NCI-H526 treated with DMSO at 0.1 percent for 48 hours (cell line): Measurements from ENCODE around the gene NRXN2.
"Not testable (repeated sequence)": the region's sequence is repeated elsewhere in the genome, so short reads cannot be mapped to it uniquely, and the experiment has no call there.

Experiments used
- DNase-seq: peaks from one replicate; lab custom pipeline; 2025; lab: John Stamatoyannopoulos, UW

NRXN2 gene

DNA sequence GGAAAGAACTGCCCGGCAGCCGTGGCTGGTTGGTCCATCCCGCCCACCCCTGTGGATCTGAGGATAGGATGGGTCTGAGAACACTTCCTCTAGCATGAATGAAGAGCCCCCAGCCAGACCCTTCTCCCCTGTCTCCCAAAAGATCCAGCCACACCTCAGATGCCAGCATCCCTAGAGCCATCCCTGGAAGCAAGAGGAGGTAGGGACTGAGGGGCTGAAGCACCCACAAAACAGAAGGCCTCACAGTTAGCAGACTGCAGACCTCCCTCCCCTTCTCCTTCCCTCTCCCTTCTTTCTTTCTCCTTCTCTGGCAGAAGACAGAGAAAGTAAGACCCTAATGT, 1.7 kb downstream of the NRXN2 start:
- DNase-seq = no peak

- DNase-seq = no peak
Measured at GRCh38 chr11:64720640-64721358, 2.2 kb downstream of the NRXN2 start.

DNA sequence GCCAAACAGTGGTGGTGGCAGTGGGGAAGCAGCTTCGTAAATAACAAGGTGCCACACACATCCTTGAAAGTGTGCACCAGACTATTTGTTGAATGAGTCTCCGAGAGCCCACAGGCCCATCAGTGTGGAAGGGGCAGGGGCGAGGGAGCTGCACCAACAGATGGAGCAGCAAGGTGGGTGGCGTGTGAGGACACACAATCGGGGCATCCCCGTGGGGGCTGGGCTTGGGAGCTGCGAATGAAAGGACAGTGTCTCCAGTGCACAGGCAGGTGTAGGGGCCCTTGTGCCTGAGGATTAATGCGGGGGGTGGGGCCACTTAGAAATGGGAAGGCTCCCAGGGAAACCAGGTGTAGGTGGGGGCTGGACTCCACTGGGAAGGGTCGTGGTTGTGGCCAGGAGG, 2.8 kb downstream of the NRXN2 start:
- DNase-seq = no peak

DNA sequence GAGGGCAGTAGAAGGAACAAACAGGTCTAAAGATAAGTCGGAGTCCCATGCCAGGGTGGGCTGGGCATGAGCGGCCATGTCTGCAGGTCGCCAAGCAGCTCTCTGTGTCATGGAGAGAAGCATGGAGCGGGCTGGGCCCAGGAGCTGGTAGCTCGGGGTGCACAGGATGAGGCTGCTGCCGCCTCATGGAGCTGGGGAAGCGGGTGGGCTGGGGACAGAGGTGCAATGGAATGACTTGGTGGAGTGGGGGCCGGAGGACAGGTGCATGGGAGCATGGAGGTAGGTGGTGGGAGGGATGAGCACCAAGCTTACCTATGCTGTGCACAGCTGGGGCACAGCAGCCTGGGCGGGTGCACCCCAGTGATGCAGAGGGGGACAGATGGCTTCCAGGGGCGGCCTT, 3.6 kb downstream of the NRXN2 start:
- DNase-seq = no peak

- DNase-seq = no peak
Measured at GRCh38 chr11:64718780-64719124, 4.2 kb downstream of the NRXN2 start.

- no peak for DNase-seq
Measured at GRCh38 chr11:64718084-64718779, 4.8 kb downstream of the NRXN2 start.

- no peak for DNase-seq
Measured at GRCh38 chr11:64717268-64717578, 5.8 kb downstream of the NRXN2 start.

- no peak for DNase-seq
Measured at GRCh38 chr11:64716473-64717267, 6.3 kb downstream of the NRXN2 start.

DNA sequence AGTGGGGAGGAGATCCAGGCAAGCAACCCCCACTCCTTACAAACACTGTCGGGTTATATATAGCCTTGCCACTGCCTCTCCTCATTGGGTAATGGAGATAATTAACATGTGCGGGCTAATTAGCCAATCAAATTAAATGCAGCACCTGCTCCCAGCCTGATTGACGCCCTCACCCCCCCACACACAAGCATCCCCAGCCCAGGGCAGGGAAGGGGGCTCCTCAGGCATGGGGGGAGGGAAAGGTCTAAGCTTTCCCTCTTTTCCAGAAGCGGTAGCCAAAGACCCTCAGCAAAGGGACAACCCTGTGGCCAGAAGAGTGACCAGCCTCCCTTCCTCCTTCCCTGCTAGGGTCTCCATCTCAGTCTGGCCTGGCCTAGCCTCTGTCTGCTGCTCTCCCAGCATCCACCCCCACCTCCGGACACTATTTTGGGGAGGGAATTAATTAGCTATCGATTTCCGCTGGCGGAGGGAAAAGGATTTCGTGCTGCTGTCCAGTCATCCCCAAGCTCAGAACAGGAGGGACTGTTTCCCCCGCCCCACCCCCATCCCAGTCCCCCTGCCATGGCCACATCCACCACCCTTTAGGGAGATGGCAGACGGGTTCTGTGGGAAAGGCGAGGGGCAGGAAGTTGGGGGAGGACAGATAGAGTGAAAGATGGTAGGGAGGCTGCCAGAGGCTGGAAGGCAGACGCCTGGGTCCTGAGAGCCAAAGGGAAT, 7.1 kb downstream of the NRXN2 start:
- DNase-seq = no peak

GRCh38 chr11:64715110-64715509, 7.9 kb downstream of the NRXN2 start:
- DNase-seq = no peak

DNA sequence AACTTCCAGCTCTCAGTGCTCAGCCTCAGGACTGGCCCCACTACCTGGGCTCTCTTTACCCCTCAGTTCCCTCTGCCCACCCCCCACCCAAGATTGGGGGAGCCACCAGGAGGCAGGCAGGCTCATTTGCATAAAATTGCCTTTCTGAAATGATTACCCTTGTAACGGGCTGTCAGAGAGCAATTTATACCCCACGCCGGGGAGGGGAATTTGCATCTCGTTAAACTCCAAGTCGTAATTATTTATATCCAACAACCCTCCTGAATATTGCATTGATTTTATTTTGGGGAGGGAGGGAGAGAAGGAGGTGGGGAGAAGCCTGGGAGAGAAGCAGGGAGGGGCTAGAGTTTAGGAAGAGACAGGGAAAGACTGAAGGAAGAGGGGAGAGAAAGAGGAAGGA, 8.3 kb downstream of the NRXN2 start:
- peak; percentile 78 for DNase-seq

- no peak for DNase-seq
Measured at GRCh38 chr11:64713781-64714363, 9.1 kb downstream of the NRXN2 start.

DNA sequence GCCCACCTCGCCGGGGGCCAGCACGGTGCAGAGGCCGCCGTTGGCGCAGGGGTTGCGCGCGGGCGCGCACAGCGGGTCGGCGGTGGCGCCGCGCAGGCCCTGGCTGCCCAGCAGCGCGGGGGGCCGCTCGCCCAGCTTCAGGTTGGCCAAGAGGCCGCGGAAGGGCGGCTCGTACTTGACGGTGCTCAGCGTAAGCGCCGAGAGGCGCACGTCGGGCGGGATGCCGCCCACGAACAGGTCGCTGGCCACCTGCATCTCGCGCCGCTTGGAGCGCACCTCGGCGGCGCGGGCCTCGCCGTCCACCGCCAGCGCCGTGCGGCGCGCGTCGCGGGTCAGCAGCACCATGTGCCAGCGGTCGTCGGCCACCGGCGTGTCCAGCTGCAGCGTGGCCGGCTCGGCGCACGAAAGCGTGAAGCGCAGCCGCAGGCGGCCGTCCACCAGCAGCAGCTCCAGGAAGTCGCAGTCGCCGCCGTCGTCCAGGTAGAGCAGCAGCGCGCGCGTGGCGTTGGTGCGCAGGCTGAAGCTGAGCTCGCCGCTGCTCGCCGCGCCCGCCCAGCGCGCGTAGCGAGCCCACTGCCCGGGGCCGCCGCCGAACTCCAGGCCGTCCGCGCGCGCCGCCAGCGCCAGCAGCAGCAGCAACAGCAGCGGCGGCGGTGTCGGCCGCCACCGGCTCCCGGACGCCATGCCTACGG, 9.8 kb downstream of the NRXN2 start:
- no peak for DNase-seq

GRCh38 chr11:64712430-64713015, 10.5 kb downstream of the NRXN2 start:
- no peak for DNase-seq

DNA sequence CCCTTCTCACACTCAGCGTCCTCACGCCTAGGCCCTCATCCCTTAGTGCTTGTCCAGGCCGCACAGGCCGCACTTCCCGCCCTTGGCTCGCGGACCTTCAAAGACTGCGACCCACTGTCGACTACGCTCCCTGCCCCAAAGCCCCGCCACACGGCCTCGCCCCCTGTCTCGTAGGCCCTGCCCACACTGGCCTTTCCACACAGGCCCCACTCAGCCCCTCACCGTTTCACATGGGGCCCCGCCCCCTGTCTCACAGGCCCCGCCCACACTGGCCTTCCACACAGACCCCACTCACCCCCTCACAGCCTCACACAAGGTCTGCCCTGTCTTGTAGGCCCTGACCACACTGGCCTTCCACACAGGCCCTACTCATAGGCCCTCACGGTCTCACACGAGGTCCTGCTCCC, 11.0 kb downstream of the NRXN2 start:
- no peak for DNase-seq

DNA sequence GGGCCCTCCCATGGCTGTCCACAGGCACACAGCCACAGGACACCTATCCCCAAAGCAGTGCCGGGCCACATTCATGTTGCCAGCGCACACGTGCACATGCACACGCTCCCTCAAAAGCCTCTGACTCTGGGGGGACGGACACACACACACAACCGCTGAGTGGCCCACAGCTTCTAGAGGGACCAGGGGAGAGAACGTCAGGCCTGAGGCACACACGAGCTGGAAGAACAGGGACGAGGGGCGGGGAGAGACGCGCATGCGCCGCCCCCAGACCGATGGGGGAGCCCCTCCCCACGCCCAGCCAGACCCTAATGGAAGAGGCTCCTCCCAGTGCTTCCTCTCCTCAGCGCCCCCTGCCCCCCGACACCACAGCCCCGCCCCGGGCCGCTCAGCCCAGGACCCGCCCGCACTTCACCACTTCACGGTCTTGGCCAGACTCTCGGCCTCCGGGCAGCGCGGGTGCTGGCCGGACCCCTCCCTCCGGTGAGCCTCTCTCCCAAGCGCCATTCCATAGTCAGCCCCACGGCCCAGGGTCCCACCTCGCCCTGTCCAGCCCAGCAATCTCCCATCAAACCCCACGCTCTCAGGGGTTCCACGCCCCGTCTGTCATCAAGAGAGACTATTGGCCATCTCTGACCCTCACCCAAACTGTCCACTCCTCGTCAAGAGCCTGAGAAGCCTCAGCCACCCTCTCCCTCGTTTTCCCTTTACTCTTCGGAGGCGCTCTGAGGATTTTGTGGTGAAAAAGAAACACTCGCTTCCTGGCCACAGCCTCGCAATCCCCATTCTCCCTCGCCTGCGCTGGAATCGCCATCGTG, 11.7 kb downstream of the NRXN2 start:
- DNase-seq = no peak

DNA sequence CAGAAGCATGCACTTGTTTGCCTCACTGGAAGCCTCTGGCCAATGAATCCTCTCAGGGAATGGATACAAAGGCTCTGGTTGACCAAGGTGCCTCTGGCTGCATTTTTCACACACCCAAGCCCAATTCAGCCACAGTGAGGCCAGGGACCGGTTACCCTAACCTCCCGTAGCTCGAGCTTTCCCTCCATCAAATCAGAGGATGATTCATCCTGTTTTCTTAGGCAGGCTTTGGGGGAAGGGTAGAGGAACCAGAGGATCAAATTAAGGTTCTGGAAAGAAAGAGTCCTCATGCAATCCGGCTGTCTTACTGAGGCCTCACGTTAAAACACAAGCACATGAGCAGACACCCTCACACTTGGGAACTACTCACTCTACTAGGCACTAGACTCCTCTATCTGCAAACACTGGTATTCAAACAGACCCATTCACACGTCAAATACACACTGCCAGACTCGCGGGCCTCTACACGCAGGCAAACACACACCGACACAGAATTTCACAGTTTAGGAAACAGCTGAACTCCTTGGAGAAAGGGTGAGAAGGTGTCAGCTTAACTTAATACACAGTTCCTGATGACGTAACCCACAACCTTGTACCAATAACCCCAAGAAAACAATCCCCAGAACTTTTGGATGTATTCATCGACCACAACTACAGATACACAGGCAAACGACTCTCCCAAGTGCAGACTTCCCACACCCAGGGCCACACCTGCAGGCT, 12.4 kb downstream of the NRXN2 start:
- no peak for DNase-seq

DNA sequence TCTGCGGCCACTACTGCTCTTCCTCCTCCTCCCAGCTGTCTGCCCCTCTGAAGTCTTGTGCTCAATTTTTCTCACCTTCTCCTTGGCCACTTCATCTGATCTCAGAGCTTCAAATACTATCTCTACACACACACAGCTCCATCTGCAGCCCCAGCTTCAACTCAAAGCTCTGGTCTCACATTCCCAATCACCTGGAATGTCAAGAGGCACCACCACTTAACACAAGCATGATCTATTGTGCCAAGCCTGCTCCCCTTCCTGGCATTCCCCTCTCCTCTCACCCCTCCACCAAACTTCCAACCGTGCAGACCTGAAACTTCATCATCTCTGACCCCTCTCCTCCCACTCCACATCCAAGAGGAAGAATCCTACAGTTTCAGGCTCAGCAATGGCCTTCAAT, 17.5 kb downstream of the NRXN2 start:
- DNase-seq = no peak

DNA sequence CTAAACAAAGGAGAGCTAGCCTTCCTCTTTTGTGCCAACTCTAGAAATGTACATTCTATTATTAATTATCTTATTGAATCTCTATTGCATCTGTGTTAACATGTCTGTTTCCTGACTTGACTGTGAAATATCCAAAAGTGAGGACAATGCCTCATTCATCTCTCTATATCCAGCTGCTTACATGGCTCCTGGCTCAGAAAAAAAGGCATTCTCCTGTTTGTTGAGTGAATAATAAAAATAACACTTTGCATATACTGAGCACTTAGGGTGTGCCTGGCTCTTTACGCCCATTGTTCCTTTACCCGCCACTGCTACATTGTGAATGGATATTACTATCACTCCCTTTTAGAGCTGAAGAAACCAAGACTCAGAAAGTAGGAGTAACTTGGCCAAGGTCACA, 19.9 kb downstream of the NRXN2 start:
- DNase-seq = no peak

GRCh38 chr11:64701956-64702355, 21.0 kb downstream of the NRXN2 start:
- not testable (repeated sequence) for DNase-seq
